ENCODE data around the gene GOLT1B. TPM values are rescaled to one million over a fixed set of nuclear protein-coding genes. Genes with fewer than 3 reads are reported as not detected.

GOLT1B gene
- polyA plus RNA-seq, 1 donor = 34.7 TPM

DNA sequence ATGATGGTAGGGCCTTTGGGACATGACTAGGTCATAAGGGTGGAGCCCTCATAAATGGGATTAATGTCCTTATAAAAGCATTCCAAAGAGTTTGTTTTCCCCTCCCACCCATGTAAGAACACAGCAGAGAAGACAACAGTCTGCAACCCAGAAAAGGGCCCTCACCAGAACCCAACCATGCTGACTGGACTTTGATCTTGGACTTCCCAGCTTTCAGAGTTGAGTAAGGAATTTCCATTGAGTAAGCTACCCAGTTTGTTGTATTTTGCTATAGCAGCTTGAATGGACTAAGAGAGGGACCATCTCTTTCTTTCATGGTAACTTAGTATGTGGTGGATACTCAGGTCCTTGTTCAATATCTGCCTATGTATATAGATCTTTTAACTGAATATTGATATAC lies 21.6 kb downstream of the GOLT1B start:
- DNase-seq = no peak

DNA sequence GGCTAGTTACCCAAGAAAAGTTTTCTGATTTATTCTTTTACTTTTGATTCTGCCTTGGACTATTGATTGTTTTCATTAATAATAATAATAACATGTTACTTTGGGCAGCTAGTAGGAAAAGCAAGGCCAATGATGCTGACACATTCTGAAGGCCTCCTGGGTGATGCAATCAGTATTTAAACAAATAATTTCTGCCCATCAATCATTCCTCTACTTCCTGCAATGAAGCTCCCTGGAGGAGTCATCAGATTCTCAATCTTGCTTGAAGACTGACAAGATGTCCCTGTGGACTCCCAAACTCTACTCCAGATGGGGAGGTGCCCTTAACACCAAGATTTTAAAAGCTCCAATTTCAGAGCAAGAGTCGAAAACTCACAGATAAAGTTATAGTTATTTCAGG lies 24.5 kb downstream of the GOLT1B start, which contains the start of gene SPX:
Gene SPX (plus strand): TSS at position 244 of the 400 bp plus-strand sequence. CDS start 177 bp downstream, outside the sequence.
- DNase-seq = no peak

DNA sequence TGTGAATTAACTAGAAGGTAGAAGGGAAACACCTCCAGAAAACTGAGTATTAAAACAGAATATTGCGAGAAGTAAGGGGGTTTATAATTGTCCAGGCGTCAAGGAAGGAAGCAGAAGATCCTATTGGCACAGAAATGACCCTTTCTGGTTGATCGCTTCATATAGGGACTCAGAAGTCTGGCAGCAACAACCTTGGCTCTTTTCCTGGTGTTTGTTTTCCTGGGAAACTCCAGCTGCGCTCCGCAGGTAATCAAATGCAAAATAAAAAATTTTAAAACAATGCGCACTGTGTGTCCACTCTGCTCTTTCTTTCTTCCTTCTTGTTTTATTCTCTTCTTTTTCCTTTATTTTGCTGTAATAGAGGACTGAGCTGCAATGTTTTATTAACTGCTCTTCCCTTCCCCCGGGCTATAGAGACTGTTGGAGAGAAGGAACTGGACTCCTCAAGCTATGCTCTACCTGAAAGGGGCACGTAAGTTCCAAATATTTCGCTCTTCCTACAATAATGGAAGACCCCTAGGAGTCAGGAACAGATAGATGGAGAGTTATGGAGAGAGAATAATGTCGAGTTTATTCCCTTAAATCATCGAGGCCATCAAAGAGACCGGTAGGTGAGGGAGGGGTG lies 25.2 kb downstream of the GOLT1B start:
- no peak for DNase-seq

DNA sequence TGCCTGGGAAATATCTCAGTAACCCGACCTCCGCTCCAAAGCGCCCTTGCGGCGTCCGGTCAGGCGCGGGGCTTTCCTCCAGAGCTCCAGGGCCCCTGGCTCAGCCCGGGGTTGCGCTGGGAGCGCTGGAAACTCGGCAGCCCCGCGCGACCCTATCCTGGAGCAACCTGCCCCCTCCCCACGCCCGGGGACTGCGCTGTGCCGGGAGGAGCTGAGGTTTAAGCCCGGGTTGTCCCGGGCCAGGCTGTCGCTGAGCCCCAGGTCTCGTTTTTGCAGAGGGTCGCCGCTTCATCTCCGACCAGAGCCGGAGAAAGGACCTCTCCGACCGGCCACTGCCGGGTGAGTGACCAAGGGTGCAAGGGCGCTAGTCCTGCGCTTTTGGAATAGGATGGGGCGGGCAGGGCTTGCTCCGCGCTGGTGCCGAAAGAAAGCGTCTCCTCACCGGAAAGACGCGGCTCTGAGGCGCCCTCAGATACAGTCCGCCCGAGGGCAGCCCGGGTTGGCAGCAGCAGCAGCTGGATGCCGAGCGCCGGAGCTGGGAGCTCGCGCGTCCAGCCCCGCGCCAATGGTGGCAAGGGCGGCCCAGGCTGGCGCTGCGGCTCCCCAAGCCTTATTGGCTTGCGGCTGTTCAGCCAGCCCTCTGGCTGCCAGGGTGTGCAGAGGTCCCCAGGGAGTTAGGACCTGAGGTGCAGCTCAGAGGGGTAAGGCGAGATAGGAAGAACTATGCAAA lies 26.0 kb downstream of the GOLT1B start:
- DNase-seq = peak; percentile 32

DNA sequence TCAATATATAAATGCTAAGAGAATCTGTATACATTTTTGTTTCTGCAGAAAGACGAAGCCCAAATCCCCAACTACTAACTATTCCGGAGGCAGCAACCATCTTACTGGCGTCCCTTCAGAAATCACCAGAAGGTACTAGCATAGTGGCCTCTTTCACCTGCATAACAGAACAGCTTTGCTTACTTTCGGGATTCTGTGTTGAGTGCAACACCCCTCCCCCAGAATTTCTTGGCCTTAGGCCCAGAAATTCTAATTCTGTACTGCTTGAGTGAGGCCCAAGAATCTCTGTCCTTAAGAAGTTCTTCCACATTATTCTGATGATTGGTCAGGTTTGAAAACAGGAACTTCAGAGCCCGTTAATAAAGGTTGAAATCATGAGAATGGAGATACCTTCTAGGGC lies 27.4 kb downstream of the GOLT1B start:
- no peak for DNase-seq

DNA sequence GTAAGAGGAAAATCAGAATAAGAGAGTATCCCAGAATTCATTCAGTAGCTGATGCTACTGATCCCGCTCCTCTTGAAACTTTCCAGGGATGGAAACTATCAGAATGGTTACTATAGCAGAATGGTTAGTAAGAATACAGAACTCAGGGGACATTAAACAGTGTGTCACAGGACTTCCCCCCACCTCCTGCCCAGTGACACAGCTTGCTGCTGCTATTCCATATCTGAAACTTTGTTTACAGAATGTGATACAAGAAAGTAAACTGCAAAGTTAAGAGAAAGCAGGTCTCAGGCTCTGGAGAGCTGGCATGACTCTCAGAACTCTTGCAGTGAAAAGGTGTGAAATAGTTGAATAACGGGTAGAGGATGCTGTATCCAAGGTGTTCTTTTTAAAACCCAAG lies 27.9 kb downstream of the GOLT1B start:
- no peak for DNase-seq

DNA sequence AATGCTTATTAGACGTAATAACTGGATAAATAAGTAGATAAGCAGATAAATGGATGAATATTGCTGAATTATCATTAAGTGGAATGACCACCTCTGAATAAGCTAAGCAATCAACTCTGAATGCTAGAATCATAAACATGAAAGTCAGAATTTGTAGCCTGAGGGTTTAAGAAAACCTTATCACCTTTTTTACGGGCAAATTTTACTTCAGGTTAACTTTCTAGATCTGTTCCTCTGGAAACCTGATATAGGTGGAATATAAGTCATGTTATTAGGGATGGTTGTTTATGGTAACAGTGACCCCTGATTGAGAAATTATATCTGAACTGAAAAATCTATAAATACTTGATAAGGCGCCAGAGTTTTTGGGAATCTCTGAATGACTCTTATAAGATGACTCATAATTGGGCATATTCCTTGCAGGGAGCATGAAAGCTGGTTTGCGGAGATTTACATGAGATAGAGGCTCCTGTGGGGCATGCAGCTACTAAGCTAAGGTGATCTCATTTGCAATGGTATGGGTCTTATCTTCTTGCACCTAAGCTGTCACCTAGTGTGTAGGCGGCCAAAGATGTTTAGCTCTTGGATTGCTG lies 36.6 kb downstream of the GOLT1B start:
- DNase-seq = no peak

DNA sequence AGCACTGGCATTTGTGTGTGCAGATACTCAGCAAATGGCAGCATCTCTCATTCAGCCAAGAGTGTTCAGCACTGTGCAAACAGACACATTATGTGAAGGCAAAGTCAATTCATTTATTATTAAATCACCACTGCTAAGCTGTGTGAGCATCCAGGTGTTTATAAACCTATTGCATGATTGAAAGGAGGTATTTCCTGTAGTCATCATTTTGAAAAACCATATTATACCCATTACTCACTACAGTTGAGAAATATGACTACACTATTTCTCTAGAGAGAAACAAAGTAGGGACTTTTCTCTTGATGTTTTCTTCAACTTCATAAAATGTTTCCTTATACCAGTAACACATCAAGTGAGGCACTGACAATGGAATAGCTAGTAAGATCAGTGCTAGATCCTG lies 38.2 kb downstream of the GOLT1B start:
- DNase-seq = no peak

DNA sequence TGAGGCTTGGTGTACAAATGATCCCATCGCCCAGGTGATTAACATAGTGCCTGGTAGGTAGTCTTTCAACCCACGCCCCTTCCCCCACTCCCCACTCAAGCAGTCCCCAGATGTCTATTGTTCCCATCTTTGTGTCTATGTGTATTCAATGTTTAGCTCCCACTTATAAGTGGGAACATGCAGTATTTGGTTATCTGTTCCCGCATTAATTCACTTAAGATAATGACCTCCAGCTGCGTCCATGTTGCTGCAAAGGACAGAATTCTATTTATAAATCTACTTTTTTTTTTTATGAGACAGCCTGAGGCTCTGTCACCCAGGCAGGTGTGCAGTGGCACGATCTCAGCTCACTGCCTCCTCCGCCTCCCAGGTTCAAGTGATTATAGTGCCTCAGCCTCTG lies 40.2 kb downstream of the GOLT1B start:
- DNase-seq = no peak

DNA sequence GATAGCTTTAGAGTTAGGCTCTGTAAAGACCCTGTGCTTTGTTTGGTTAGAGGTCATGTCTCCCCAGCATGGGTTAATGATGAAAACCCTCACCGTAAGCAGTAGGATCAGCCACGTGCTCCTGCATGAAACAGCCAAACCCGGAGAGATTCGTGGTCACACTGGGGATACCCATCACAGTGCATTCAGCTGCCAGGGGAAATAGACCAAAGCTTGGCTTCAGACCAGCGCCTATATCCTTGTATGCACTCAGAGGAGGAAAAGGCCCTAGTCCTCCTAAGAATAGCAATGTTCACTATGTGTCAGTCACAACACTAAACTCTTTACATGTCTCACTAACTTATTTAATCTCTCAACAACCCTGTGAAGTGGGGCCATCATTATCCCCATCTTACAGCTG lies 40.8 kb downstream of the GOLT1B start:
- no peak for DNase-seq

DNA sequence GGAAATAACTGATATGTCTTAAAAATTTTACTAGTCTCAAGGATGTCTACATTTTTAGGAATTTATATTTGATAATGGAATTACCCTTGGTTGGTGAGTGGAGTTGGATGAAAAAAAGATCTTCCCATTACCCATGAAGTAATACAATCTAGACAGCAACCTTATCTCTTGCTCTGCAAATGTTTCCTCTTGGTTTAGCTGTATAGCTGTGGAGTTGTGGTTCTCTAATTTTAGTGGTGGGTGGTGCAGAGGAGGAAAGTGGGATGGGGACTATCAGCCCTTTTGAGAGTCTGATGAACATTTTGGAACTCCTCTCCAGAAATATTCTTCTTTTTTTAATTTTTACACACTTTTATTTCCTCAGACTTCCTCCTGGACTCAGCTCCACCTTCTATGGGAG lies 41.6 kb downstream of the GOLT1B start:
- DNase-seq = no peak

DNA sequence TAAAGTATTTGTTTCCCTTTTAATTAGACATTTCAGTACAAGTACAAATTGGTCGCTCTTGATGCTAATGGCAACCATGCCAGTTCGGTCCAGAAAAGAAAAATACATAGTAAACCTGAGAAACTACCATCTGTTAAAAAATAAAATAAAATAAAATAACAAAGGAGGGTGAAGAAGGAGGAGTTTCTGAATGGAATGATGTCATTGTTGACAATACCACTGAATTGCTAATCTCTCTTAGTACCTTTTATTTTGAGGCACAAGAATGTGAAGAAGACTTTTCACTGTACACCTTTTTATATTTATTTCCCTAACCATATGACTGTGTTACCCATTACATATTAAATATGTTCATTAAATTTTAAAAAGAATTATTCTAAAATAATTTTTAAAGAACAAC lies 44.0 kb downstream of the GOLT1B start:
- no peak for DNase-seq

DNA sequence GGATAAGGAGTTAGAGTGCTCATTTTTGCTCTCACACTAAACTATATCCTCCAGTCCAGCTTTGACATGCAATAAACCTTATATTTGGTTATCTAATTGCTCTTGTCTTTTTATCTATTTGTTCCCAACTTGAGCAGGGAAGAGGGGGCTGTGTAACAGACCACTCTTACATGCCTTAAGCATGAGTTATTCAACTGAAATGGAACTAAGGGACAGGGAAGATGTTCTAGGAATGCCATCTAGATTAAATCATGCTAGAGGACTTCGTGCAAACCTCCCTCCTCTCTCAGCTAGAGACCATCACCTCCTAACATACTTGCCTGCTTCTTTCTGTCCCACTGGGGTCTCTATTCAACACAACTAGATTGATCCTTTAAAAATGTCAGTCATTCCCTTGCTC lies 45.1 kb downstream of the GOLT1B start:
- DNase-seq = no peak

DNA sequence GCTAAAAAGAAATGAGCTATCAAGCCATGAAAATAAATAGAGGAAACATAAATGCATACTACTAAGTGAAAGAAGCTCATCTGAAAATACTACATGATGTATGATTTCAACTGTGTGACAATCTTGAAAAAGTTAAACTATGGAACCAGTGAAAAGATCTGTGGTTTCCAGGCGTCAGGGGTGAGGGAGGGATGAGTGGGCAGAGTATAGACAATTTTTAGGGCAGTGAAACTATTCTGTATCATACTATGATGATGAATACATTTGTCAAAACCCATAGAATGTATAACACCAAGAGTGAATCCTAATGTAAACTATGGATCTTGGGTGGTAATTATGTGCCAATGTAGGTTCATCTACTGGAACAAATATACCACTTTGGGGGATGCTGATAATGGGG lies 45.8 kb downstream of the GOLT1B start:
- DNase-seq = no peak

DNA sequence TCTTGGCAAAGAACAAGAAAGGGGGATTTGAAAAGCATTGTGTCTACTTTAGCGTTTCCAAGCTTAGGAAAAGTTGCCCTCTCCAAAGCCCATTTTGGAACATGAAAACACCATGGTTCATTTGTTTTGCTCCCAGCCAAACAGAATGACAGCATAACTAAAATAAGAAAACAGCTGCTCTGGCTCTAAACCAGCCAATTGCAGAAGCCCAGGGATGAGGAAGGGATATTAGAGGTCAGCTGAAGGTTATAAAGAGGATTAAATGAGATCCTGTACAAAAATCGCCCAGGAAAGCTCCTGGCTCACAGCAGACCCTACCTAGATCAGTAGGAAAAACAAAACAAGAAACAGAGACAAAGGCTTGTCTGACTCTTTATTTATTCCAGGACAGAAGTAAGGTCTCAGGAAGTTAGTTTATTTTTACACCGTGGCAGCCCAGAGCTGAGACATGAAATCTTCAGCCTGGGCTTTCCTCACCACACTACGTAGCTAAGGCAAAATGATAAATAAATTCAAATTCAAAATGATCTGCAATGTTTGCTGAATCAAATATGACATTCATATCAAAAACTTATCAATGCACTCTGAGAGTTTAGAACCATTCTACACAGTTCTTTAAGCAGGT lies 50.4 kb downstream of the GOLT1B start:
- peak; percentile 69 for DNase-seq

DNA sequence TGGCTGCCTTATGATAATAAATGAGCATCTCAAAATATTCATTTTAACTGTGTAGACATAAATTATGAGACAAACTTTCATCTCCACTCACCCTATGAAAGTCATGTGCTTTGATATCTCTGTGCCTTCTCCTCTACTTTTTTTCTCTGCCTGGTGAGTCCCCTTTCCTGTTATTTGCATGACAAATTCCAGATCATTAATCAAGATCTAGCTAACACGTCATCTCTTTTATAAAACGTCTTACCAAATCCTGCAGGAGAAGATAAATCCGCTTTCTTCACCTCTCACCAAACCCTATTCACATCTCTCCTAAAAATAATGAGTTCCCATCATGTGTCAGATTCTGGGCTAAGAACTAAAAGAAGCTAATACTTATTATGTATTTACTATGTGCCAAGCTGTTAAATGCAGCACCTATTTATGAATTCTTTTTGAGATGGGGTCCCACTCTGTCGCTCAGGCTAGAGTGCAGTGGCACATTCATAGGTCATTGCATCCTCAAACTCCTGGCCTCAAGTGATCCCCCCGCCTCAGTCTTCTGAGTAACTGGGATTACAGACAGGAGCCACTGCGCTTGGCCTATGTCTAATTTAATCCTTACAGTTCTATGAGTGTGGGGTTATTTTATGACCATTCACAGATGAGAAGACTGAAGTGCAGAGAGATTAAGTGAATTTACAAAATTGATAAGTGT lies 51.2 kb downstream of the GOLT1B start:
- DNase-seq = no peak

DNA sequence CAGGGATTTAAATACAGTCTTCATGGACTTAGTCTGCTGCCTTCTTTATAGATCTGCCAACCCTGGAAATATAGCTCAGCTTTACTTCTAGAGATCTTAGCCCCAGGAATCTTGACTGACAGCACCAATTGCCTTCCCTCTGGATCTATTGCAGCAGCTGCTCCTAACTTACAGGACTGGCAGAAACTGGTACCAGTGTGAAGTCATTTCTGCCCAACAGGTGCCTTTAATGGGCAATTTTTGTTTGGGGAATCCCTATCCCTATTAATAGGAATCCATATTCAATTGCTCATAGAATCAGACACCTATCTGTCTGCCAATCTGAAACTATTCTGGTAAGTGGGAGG lies 51.7 kb downstream of the GOLT1B start:
- peak; percentile 44 for DNase-seq

DNA sequence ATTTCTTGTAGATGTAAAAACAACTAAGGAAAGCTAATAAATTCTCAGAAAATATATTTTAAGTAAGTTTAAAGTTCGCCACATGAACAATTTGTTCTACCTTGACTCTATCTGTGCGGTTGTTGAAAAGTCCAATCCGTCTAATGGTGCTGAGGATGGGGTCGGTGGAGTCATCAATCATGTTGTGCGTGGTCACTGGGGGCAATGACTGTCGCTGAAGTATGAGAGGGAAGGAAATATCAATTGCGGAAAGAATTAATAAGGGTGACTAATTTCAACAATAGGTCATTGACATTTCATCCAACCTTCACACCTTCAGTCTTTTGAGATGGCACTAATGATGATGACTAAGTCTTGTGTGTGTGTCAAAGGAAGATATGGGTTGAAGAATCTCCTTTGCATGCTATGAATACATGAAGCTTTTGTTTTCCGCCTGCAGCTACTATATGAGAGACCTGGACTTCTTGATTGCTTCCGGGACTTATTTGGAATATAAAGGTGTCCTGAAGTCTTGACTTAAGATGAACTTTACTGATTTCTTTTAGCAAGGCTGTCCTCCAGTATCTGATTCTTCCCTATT lies 56.6 kb downstream of the GOLT1B start:
- DNase-seq = no peak

DNA sequence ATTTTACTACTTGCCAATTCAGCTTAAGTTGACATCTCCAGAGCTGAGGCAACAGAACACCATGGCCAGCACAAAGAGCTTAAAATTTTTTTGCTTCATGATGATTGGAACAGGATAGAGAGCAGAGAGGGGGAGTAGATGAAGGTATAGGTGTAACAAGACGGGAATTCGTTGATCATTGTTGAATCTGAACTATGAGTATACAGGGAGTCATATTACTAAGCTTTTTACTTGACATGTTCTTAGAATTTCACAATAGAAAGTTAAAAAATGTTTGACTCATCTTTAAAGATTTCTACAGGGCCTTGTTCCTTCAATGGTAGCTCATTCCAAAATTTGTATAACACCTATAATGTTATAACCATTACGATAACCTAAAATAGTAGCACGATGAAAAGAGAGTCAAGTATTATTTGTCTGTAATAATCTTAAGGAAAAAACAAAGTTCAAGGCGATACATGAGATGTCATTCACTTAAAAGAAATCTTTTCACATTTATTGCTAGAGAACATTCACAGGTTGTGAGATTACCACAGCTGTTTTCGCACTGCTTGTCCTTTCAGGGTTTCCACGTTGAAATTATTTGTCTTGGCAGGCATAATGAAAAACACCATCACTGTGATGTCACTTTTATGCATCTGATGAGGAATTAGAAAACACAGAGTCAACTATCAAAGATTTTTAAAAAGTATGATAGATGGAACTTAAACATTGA lies 58.4 kb downstream of the GOLT1B start:
- no peak for DNase-seq

DNA sequence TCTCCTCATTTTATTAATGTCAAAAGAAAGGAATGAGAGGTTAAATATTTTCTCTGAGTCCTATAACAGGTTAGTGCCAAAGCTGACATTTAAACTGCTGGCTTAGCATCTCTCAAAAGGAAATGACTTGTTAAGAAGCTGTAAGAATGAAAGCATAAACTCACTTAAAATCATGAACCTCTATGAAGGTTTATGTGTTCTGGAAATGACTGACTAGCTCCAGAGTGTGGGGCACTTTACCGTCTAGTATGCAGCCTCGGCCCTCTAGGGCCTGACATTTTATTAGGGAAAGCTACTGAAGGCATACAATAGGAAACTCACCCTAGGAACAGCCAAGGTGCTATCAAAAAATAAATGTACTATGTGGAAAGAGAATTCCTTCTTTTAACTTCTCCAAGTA lies 59.6 kb downstream of the GOLT1B start:
- DNase-seq = no peak

DNA sequence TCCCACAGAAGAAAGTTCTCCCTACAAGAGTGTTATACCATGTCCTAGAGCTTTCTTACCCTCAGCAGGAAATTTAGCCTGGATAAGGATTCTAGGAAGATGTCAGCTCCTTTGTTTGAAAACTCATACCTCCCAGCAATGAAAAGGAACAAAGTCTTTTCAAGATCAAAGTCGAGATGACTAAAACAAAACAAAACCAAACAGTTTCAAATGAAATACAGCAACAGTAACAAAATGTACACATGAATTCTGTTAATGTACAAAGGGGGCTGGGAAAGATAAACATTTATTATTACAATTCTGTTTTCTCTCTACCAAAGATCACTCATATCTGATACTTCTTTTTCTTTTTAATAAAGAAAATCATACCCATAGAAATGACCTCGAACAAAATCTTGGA lies 61.3 kb downstream of the GOLT1B start:
- DNase-seq = no peak

Measured in hindlimb muscle (tissue), 1 donor.